Breast epithelium (tissue), 4 donors: ENCODE measurements around the gene RNASE9. TPM values are rescaled to one million over a fixed set of nuclear protein-coding genes. Genes with fewer than 3 reads are reported as not detected.
"Not testable (repeated sequence)": the region's sequence is repeated elsewhere in the genome, so short reads cannot be mapped to it uniquely, and the experiment has no call there.

Experiments used
- DNase-seq, 2 donors: peaks; one replicate each; pipeline ENCODE4 v3.0.0-alpha.2; 2019; ENCODE audit warnings: low spot score in 2 of 2
- H3K27ac ChIP-seq, 2 donors: fragments of 200-600 bp; sonication (generic) in 1 of 2; one replicate each; pipeline ENCODE4 v1.5.1; 2016 to 2019; ENCODE audit warnings: mild to moderate bottlenecking in 1 of 2
- H3K27me3 ChIP-seq, 2 donors: fragments of 200-600 bp; sonication (generic) in 1 of 2; one replicate each; pipeline versions ENCODE4 v1.5.1 to v1.6.0; 2017 to 2019; ENCODE audit warnings: control low read depth in 1 of 2, mild to moderate bottlenecking in 1 of 2
- H3K36me3 ChIP-seq: fragments of 200-600 bp; one replicate; pipeline ENCODE4 v1.5.1; 2019
- H3K4me1 ChIP-seq, 2 donors: fragments of 200-600 bp; sonication (generic); one replicate each; pipeline ENCODE4 v1.5.1; 2016 to 2019; ENCODE audit warnings: control low read depth in 1 of 2
- H3K4me3 ChIP-seq, 3 donors: fragments of 200-600 bp; sonication (generic); 1 replicate in 2 of 3; 2 replicates in 1 of 3; pipeline ENCODE4 v1.5.1; 2016 to 2019; ENCODE audit warnings: mild to moderate bottlenecking in 3 of 3, moderate library complexity in 2 of 3
- H3K9me3 ChIP-seq, 2 donors: fragments of 200-600 bp; sonication (generic) in 1 of 2; one replicate each; pipeline ENCODE4 v1.5.1; 2016 to 2019; ENCODE audit warnings: control low read depth in 1 of 2
- POLR2A ChIP-seq: fragments of 450-650 bp; IDR thresholded peaks from one replicate; pipeline ENCODE4 v1.6.1; 2016; ENCODE audit warnings: antibody characterized with exemption, mild to moderate bottlenecking, moderate library complexity
- POLR2AphosphoS5 ChIP-seq, 3 donors: sonication (generic); formaldehyde crosslinking; IDR thresholded peaks; one replicate each; pipeline ENCODE4 v1.6.1; 2017; ENCODE audit warnings: antibody characterized with exemption in 3 of 3
- intact Hi-C: fragments of 100-400 bp; cut with DNase I; formaldehyde crosslinking; loops from one replicate; pipeline ENCODE4 v1.15.1; 2023; ENCODE audit warnings: low total_unique reads
- total RNA-seq, 3 donors: library from RNA; depleted of rRNA; stranded (reverse); fragments of >200 nt; gene quantifications; one replicate each; pipeline ENCODE4 v1.1.0, GENCODE V29; 2016
- TF ChIP-seq, protein P1 (sequence below), 3 donors: fragments of 450-650 bp; IDR thresholded peaks; one replicate each; pipeline ENCODE4 v1.5.1; 2016 to 2017; ENCODE audit warnings: antibody characterized with exemption in 3 of 3, mild to moderate bottlenecking in 3 of 3, moderate library complexity in 3 of 3

The RNASE9 gene
- total RNA-seq, 3 donors from 2014 or later = not detected

DNA sequence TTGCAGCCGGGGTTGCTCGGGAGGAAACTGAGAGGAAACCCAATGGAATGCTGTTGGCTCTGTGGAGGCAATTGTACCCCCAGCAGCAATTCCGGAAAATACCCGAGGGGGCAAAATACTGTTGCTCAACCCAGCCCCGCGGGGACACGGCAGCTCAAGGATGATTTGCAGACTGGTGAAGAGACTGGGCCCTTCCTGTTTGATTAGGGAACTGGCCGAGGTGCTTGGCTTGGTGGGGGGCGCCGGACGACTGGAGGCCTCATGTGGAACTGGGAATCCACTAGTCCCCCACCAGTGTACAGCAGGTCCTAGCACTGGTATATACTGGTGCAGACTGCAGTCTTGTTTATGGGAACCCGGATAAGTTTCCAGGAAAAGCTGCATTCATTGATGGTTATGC, 40.7 kb upstream of the RNASE9 start:
- Histone ChIP-seq H3K27ac (no peak overlapping the region), H3K36me3 (no peaks in the 10 kb centered on the region)

GRCh38 chr14:20597108-20597507, 36.3 kb upstream of the RNASE9 start:
- Histone ChIP-seq H3K4me3 (no peak overlapping the region), H3K36me3 (no peaks in the 10 kb centered on the region), H3K27me3 (no peaks in the 10 kb centered on the region), H3K27ac (no peak overlapping the region), H3K9me3 (no peaks in the 10 kb centered on the region), H3K4me1 (no peaks in the 10 kb centered on the region)
- no peak for TF ChIP-seq POLR2AphosphoS5 (IDR thresholded peaks at IDR 0.05)
- TF ChIP-seq, protein P1, sequence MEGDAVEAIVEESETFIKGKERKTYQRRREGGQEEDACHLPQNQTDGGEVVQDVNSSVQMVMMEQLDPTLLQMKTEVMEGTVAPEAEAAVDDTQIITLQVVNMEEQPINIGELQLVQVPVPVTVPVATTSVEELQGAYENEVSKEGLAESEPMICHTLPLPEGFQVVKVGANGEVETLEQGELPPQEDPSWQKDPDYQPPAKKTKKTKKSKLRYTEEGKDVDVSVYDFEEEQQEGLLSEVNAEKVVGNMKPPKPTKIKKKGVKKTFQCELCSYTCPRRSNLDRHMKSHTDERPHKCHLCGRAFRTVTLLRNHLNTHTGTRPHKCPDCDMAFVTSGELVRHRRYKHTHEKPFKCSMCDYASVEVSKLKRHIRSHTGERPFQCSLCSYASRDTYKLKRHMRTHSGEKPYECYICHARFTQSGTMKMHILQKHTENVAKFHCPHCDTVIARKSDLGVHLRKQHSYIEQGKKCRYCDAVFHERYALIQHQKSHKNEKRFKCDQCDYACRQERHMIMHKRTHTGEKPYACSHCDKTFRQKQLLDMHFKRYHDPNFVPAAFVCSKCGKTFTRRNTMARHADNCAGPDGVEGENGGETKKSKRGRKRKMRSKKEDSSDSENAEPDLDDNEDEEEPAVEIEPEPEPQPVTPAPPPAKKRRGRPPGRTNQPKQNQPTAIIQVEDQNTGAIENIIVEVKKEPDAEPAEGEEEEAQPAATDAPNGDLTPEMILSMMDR (IDR thresholded peaks at IDR 0.05) = no peak
- TF ChIP-seq POLR2A = no peak
- intact Hi-C loops = no loop called here
- no peak for DNase-seq

More for the DNA sequence above, 40.7 kb upstream of the RNASE9 start:
- TF ChIP-seq, protein P1 (IDR thresholded peaks at IDR 0.05) = no peak
- TF ChIP-seq POLR2A (no peak), POLR2AphosphoS5 (IDR thresholded peaks at IDR 0.05) (no peak)
- Histone ChIP-seq H3K4me1 (no peaks in the 10 kb centered on the region), H3K9me3 (no peaks in the 10 kb centered on the region), H3K4me3 (no peak overlapping the region), H3K27me3 (no peaks in the 10 kb centered on the region)
- intact Hi-C loops = loop anchor here (10.0 kb wide), 1 partner anchor 147 kb away; the partner anchor contains the start of genes APEX1 and OSGEP
- no peak for DNase-seq

- intact Hi-C loops, H3K4me3 ChIP-seq, H3K27ac ChIP-seq, H3K4me1 ChIP-seq, H3K36me3 ChIP-seq, H3K27me3 ChIP-seq, DNase-seq, H3K9me3 ChIP-seq: not testable (repeated sequence)
Observed at GRCh38 chr14:20595726-20596125, 34.9 kb upstream of the RNASE9 start.

DNA sequence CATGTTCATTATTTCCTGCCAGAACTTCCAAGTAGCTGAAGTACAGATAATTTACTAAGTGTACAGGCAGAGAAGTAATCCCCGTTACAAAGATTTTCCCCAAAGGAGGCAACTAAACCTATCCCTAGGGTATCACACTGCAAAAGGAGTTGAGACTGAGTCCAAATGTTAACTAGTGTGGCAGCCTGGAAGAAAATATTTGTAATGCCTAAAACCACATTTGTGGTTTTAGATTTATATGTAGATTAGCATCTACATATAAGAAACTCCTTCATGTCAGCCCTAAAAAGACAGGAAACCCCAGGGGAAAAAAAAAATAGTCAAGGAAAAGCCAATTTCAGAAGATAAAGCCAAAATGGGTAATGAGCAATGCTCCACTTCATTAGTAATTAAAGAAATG, 31.7 kb upstream of the RNASE9 start:
- no peak for TF ChIP-seq POLR2AphosphoS5 (IDR thresholded peaks at IDR 0.05)
- intact Hi-C loops = no loop called here
- no peaks in the 10 kb centered on the region for H3K27me3 ChIP-seq

GRCh38 chr14:20591235-20591634, 30.4 kb upstream of the RNASE9 start, which contains the start of gene RNASE12:
Gene RNASE12, minus strand, starts transcription at chr14:20591376. Its CDS starts 653 bp downstream, at chr14:20590723.
- intact Hi-C loops = no loop called here
- H3K9me3 ChIP-seq = no peaks in the 10 kb centered on the region
- TF ChIP-seq POLR2AphosphoS5 (IDR thresholded peaks at IDR 0.05) (no peak), POLR2A (no peak)
- TF ChIP-seq, protein P1 (IDR thresholded peaks at IDR 0.05) = no peak
- no peaks in the 10 kb centered on the region for H3K36me3 ChIP-seq
- no peak within 1 kb of the TSS for H3K27ac ChIP-seq
- H3K4me1 ChIP-seq = no peaks in the 10 kb centered on the region
- no peak within 1 kb of the TSS for H3K4me3 ChIP-seq
- no peak for DNase-seq
- no peaks in the 10 kb centered on the region for H3K27me3 ChIP-seq

More for the DNA sequence above, 31.7 kb upstream of the RNASE9 start:
- no peak for DNase-seq
- no peaks in the 10 kb centered on the region for H3K4me1 ChIP-seq
- H3K9me3 ChIP-seq = no peaks in the 10 kb centered on the region
- no peak overlapping the region for H3K4me3 ChIP-seq
- H3K36me3 ChIP-seq = no peaks in the 10 kb centered on the region
- no peak overlapping the region for H3K27ac ChIP-seq

DNA sequence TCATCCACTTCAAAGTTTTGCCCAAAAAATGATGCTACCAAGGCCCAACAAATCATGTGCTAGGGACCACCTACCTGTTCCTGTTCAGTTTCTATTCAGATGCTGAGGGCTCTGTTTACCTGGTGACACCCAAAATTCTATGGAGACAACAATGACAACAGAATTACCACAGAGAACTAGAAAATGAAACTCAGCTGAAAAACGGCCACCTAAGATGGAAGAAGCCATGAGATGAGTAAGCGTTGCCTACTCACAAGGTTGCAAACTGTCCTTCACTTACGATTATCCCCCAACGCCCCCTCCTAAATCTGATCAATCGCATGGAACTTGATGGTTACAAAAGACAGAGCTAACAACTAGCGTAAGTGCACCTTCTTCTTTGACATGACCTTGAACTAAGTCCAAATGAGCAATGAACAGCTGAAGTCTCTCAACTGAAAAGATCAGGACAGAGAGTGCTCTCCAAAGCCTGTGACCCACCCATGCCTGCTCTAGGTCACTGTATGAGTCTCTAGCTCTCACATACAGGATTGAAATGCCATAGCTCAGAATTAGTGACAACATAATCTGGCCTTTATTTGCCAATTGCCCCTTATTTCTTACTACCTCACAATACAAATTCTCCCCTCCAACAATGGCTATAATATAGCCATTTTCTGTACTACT, 26.8 kb upstream of the RNASE9 start, which contains the start of gene RNASE11:
Gene RNASE11 (minus strand): TSS at position 513 of the 666 bp plus-strand sequence.
- H3K9me3 ChIP-seq = no peaks in the 10 kb centered on the region
- no peak within 1 kb of the TSS for H3K27ac ChIP-seq
- H3K36me3 ChIP-seq = no peaks in the 10 kb centered on the region
- intact Hi-C loops = loop anchor here (5.0 kb wide), 1 partner anchor 725 kb away; no protein-coding TSS in a partner anchor
- H3K4me3 ChIP-seq = no peak within 1 kb of the TSS
- H3K4me1 ChIP-seq = no peaks in the 10 kb centered on the region
- DNase-seq = no peak
- H3K27me3 ChIP-seq = peaks cover 0 to 3% of the 10 kb centered on the region in 2 donors
- TF ChIP-seq POLR2AphosphoS5 (IDR thresholded peaks at IDR 0.05) (no peak), POLR2A (no peak)
- TF ChIP-seq, protein P1 (IDR thresholded peaks at IDR 0.05) = no peak
